Measurements from ENCODE around the gene CRYGN. TPM values are rescaled to one million over a fixed set of nuclear protein-coding genes. Genes with fewer than 3 reads are reported as not detected.
A peak's percentile ranks its signal among the peaks of the same experiment; 100 is the strongest.

The CRYGN gene
- total RNA-seq, 1 donor from 2014 or later = not detected

GRCh38 chr7:151432658-151433521 is 7.1 kb downstream of the CRYGN start:
- no peaks in the 10 kb centered on the region for H3K27me3 ChIP-seq
- no peak overlapping the region for H3K27ac ChIP-seq
- ATAC-seq (no peak), DNase-seq (peak; percentile 58)
- H3K36me3 ChIP-seq = no peaks in the 10 kb centered on the region
- H3K4me1 ChIP-seq = peaks cover 19% of the 10 kb centered on the region
- no peak overlapping the region for H3K4me3 ChIP-seq
- intact Hi-C loops (cut with DNase I) = no loop called here
- H3K9me3 ChIP-seq = no peaks in the 10 kb centered on the region
- peak; percentile 18 for TF ChIP-seq CTCF (IDR thresholded peaks at IDR 0.05)

GRCh38 chr7:151431768-151432311 is 8.1 kb downstream of the CRYGN start:
- Histone ChIP-seq H3K4me1 (peaks cover 30% of the 10 kb centered on the region), H3K27me3 (no peaks in the 10 kb centered on the region), H3K9me3 (no peaks in the 10 kb centered on the region), H3K27ac (no peak overlapping the region), H3K4me3 (no peak overlapping the region), H3K36me3 (no peaks in the 10 kb centered on the region)
- DNase-seq (peak; percentile 56), ATAC-seq (no peak)
- intact Hi-C loops (cut with DNase I) = no loop called here
- TF ChIP-seq CTCF (IDR thresholded peaks at IDR 0.05) = no peak

GRCh38 chr7:151431281-151431767 is 8.6 kb downstream of the CRYGN start:
- no peak overlapping the region for H3K4me3 ChIP-seq
- TF ChIP-seq CTCF (IDR thresholded peaks at IDR 0.05) = no peak
- H3K27ac ChIP-seq = no peak overlapping the region
- H3K9me3 ChIP-seq = no peaks in the 10 kb centered on the region
- ATAC-seq (no peak), DNase-seq (peak; percentile 35)
- intact Hi-C loops (cut with DNase I) = no loop called here
- peaks cover 35% of the 10 kb centered on the region for H3K4me1 ChIP-seq
- no peaks in the 10 kb centered on the region for H3K27me3 ChIP-seq
- H3K36me3 ChIP-seq = no peaks in the 10 kb centered on the region

GRCh38 chr7:151430391-151431205 is 9.3 kb downstream of the CRYGN start:
- Histone ChIP-seq H3K4me1 (peaks cover 38% of the 10 kb centered on the region), H3K27me3 (no peaks in the 10 kb centered on the region), H3K4me3 (no peak overlapping the region), H3K36me3 (no peaks in the 10 kb centered on the region), H3K27ac (no peak overlapping the region), H3K9me3 (no peaks in the 10 kb centered on the region)
- intact Hi-C loops (cut with DNase I) = no loop called here
- ATAC-seq (no peak), DNase-seq (peak; percentile 55)
- no peak for TF ChIP-seq CTCF (IDR thresholded peaks at IDR 0.05)

GRCh38 chr7:151429560-151430331 is 10.2 kb downstream of the CRYGN start:
- no peak overlapping the region for H3K4me3 ChIP-seq
- H3K27ac ChIP-seq = peak overlapping the region; percentile 36
- H3K27me3 ChIP-seq = no peaks in the 10 kb centered on the region
- DNase-seq (no peak), ATAC-seq (peak; percentile 7)
- peaks cover 38% of the 10 kb centered on the region for H3K4me1 ChIP-seq
- no peak for TF ChIP-seq CTCF (IDR thresholded peaks at IDR 0.05)
- H3K36me3 ChIP-seq = no peaks in the 10 kb centered on the region
- H3K9me3 ChIP-seq = no peaks in the 10 kb centered on the region
- intact Hi-C loops (cut with DNase I) = no loop called here

All from upper lobe of right lung (tissue), 1 donor.